HEK293 (cell line): ENCODE data around the gene DBI.

Source experiments
- ZBTB44 ChIP-seq: fragments of 450-650 bp; IDR thresholded peaks from 2 replicates; pipeline ENCODE4 v1.5.1; 2018; ENCODE audit warnings: missing biosample characterization, mild to moderate bottlenecking, missing genetic modification characterization
- ZNF174 ChIP-seq: fragments of 450-650 bp; formaldehyde crosslinking; IDR thresholded peaks from 2 replicates; pipeline ENCODE4 v1.5.0; 2017; ENCODE audit warnings: missing biosample characterization, mild to moderate bottlenecking, missing genetic modification characterization
- ZNF2 ChIP-seq: fragments of 450-650 bp; formaldehyde crosslinking; IDR thresholded peaks from 2 replicates; pipeline ENCODE4 v1.5.1; 2016; ENCODE audit warnings: missing biosample characterization, missing genetic modification characterization
- ZNF24 ChIP-seq: fragments of 450-650 bp; formaldehyde crosslinking; IDR thresholded peaks from 2 replicates; pipeline ENCODE4 v1.5.1; 2016; ENCODE audit warnings: missing biosample characterization, missing genetic modification characterization
- ZNF324 ChIP-seq: fragments of 450-650 bp; formaldehyde crosslinking; IDR thresholded peaks from 2 replicates; pipeline ENCODE4 v1.5.1; 2016; ENCODE audit warnings: missing biosample characterization, missing genetic modification characterization
- ZNF629 ChIP-seq: fragments of 450-650 bp; formaldehyde crosslinking; IDR thresholded peaks from 2 replicates; pipeline ENCODE4 v1.5.1; 2017; ENCODE audit warnings: missing biosample characterization, missing genetic modification characterization
- TF ChIP-seq, protein P1 (sequence below): fragments of 450-650 bp; formaldehyde crosslinking; IDR thresholded peaks from 2 replicates; pipeline ENCODE4 v1.5.1; 2016; ENCODE audit warnings: missing biosample characterization, missing genetic modification characterization
- TF ChIP-seq, protein P2 (sequence below): sonication (generic); formaldehyde crosslinking; IDR thresholded peaks from 2 replicates; pipeline ENCODE4 v1.8.1; 2022; ENCODE audit warnings: mild to moderate bottlenecking, moderate library complexity, missing genetic modification reagents

DNA sequence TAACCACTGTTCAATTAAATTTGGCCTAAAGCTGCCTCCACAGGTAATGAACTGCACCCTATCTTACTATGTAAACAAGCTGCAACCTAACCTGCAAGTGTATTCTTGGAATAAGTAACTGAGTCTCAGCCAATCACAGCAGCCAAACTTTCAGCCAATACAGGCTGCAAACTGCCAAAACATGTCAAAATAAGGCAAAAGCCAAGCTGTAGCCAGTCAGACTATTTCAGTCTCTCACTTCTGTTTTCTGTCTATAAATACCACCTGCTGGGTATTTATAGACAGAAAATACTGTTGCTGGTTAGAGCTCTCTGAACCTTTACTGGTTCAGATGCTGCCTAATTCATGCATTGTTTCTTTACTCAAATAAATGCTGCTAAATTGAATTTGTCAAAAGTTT, 14.4 kb upstream of the DBI start:
- TF ChIP-seq, protein P1, sequence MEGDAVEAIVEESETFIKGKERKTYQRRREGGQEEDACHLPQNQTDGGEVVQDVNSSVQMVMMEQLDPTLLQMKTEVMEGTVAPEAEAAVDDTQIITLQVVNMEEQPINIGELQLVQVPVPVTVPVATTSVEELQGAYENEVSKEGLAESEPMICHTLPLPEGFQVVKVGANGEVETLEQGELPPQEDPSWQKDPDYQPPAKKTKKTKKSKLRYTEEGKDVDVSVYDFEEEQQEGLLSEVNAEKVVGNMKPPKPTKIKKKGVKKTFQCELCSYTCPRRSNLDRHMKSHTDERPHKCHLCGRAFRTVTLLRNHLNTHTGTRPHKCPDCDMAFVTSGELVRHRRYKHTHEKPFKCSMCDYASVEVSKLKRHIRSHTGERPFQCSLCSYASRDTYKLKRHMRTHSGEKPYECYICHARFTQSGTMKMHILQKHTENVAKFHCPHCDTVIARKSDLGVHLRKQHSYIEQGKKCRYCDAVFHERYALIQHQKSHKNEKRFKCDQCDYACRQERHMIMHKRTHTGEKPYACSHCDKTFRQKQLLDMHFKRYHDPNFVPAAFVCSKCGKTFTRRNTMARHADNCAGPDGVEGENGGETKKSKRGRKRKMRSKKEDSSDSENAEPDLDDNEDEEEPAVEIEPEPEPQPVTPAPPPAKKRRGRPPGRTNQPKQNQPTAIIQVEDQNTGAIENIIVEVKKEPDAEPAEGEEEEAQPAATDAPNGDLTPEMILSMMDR (tag by site-specific recombination): no peak
- TF ChIP-seq ZNF324 (tag by site-specific recombination): no peak
- TF ChIP-seq ZNF2: no peak
- no peak for TF ChIP-seq ZNF174
- TF ChIP-seq ZNF629: no peak
- no peak for TF ChIP-seq ZBTB44 (tag by site-specific recombination)
- TF ChIP-seq, protein P2, sequence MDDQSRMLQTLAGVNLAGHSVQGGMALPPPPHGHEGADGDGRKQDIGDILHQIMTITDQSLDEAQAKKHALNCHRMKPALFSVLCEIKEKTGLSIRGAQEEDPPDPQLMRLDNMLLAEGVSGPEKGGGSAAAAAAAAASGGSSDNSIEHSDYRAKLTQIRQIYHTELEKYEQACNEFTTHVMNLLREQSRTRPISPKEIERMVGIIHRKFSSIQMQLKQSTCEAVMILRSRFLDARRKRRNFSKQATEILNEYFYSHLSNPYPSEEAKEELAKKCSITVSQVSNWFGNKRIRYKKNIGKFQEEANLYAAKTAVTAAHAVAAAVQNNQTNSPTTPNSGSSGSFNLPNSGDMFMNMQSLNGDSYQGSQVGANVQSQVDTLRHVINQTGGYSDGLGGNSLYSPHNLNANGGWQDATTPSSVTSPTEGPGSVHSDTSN (CRISPR knock-in tag): no peak
- no peak for TF ChIP-seq ZNF24 (tag by site-specific recombination)
